Measurements from ENCODE around the gene THSD4. TPM values are rescaled to one million over a fixed set of nuclear protein-coding genes. Genes with fewer than 3 reads are reported as not detected.

The THSD4 gene
- total RNA-seq, 1 experiment from 2014 or later: 29.3 TPM

DNA sequence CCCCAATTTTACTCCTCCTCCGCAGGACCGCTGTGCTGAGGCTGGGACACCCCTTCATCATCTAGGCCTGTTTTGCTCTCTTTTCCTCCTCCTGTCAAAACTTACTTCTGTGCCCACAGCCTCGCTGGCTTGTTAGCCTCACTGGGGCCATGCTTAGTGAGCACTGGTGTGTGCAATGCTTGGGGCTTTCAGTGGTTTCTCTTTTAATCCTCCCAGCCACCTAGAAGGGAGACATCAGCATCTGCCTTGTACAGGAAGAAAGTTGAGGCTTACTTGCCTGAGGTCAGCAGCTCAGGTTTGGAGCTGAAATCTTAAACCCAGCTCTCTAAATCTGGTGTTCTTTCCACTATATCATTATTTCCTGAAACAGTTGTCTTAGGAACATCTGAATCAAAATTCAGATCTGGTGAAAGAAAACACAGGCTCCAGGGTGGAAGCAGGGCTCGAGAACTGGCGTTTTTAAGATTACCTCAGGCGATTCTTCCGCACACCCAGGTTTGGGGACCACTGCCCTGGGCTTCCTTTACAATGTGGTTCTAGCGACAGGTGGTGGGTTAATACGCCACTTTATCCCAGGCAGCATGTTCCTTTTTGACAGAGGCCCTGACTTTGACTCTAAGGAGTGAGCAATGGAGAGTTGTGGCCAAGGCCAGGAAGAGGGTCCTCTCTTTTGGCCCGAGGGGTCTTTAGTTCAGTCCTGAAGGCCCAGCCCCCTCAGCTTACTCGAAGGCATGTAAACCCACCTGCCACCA, 3.8 kb downstream of the THSD4 start:
- Histone ChIP-seq H3K36me3 (ENCODE audit: low read depth) (peaks cover 8% of the 10 kb centered on the region), H3F3A (ENCODE audit: insufficient read depth, low read depth) (peaks cover 11% of the 10 kb centered on the region), H3K27me3 (ENCODE audit: insufficient read depth, low read depth) (no peaks in the 10 kb centered on the region), H4K20me1 (ENCODE audit: insufficient read depth) (no peaks in the 10 kb centered on the region), H3K9me3 (ENCODE audit: insufficient read depth, low read depth) (no peaks in the 10 kb centered on the region), H3K9me2 (ENCODE audit: insufficient read depth) (no peaks in the 10 kb centered on the region), H3K27ac (no peak overlapping the region), H3K4me2 (no peak overlapping the region), H2AFZ (no peak overlapping the region), H3K4me3 (no peak overlapping the region), H3K4me1 (replicated peaks; ENCODE audit: insufficient read depth) (peaks cover 20% of the 10 kb centered on the region), H3K79me2 (ENCODE audit: low read depth) (peaks cover 75% of the 10 kb centered on the region)
- no TSS peak for BruUV-seq (replicated peaks)
- POLR2A ChIA-PET (ENCODE audit: unreplicated experiment): no interaction called here
- intact Hi-C loops (cut with micrococcal nuclease; ENCODE audit: unreplicated experiment): loop anchor here (5.0 kb wide), 1 partner anchor 218 kb away; no protein-coding TSS in a partner anchor
- CTCF ChIA-PET: no interaction called here
- TF ChIP-seq EZH2 (IDR thresholded peaks at IDR 0.05; ENCODE audit: low read depth): no peak
- TF ChIP-seq, protein P1, sequence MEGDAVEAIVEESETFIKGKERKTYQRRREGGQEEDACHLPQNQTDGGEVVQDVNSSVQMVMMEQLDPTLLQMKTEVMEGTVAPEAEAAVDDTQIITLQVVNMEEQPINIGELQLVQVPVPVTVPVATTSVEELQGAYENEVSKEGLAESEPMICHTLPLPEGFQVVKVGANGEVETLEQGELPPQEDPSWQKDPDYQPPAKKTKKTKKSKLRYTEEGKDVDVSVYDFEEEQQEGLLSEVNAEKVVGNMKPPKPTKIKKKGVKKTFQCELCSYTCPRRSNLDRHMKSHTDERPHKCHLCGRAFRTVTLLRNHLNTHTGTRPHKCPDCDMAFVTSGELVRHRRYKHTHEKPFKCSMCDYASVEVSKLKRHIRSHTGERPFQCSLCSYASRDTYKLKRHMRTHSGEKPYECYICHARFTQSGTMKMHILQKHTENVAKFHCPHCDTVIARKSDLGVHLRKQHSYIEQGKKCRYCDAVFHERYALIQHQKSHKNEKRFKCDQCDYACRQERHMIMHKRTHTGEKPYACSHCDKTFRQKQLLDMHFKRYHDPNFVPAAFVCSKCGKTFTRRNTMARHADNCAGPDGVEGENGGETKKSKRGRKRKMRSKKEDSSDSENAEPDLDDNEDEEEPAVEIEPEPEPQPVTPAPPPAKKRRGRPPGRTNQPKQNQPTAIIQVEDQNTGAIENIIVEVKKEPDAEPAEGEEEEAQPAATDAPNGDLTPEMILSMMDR (conservative IDR thresholded peaks at IDR 0.05): no peak
- DNase-seq: no peak

GRCh38 chr15:71120428-71120944, 5.2 kb downstream of the THSD4 start:
- intact Hi-C loops (cut with micrococcal nuclease; ENCODE audit: unreplicated experiment): no loop called here
- Histone ChIP-seq H3K4me3 (no peak overlapping the region), H2AFZ (no peak overlapping the region), H3K27me3 (ENCODE audit: insufficient read depth, low read depth) (no peaks in the 10 kb centered on the region), H3K9me3 (ENCODE audit: insufficient read depth, low read depth) (no peaks in the 10 kb centered on the region), H4K20me1 (ENCODE audit: insufficient read depth) (no peaks in the 10 kb centered on the region), H3K27ac (no peak overlapping the region), H3K36me3 (ENCODE audit: low read depth) (peaks cover 8% of the 10 kb centered on the region), H3K9me2 (ENCODE audit: insufficient read depth) (no peaks in the 10 kb centered on the region), H3F3A (ENCODE audit: insufficient read depth, low read depth) (no peaks in the 10 kb centered on the region), H3K4me1 (replicated peaks; ENCODE audit: insufficient read depth) (peaks cover 12% of the 10 kb centered on the region), H3K79me2 (ENCODE audit: low read depth) (peaks cover 87% of the 10 kb centered on the region), H3K4me2 (no peak overlapping the region)
- DNase-seq: no peak
- ChIA-PET CTCF (interaction anchor here (0.6 kb wide), 1 partner anchor 9 kb away, joined by 3 read pairs; no protein-coding TSS in a partner anchor), POLR2A (ENCODE audit: unreplicated experiment) (no interaction called here)
- TF ChIP-seq EZH2 (IDR thresholded peaks at IDR 0.05; ENCODE audit: low read depth): no peak
- TF ChIP-seq, protein P1 (conservative IDR thresholded peaks at IDR 0.05): no peak
- BruUV-seq (replicated peaks): no TSS peak

DNA sequence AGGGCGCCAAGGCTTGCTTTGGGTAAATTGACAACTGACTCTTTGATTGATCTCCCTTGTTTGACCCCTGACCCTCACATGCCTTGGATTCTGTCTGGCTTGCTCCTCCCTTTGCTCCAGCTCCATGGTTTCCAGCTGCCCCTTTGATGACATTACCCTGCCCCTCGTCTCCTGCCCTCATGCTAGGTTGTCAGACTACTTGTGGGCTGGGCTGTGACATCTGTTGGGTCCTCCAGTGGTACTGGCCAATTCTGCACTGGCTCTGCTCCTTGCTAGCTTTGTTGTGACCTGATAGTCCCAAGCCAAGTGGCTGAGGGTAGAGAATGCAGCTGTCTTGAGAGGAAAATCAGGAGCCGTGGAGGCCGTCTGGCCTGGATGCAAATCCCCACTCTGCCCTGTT, 6.2 kb downstream of the THSD4 start:
- Histone ChIP-seq H3K27ac (no peak overlapping the region), H3F3A (ENCODE audit: insufficient read depth, low read depth) (no peaks in the 10 kb centered on the region), H3K9me2 (ENCODE audit: insufficient read depth) (no peaks in the 10 kb centered on the region), H3K9me3 (ENCODE audit: insufficient read depth, low read depth) (no peaks in the 10 kb centered on the region), H3K27me3 (ENCODE audit: insufficient read depth, low read depth) (no peaks in the 10 kb centered on the region), H3K4me1 (replicated peaks; ENCODE audit: insufficient read depth) (peaks cover 12% of the 10 kb centered on the region), H2AFZ (no peak overlapping the region), H3K4me2 (no peak overlapping the region), H4K20me1 (ENCODE audit: insufficient read depth) (no peaks in the 10 kb centered on the region), H3K4me3 (no peak overlapping the region), H3K79me2 (ENCODE audit: low read depth) (peaks cover 87% of the 10 kb centered on the region), H3K36me3 (ENCODE audit: low read depth) (peaks cover 8% of the 10 kb centered on the region)
- ChIA-PET CTCF (no interaction called here), POLR2A (ENCODE audit: unreplicated experiment) (no interaction called here)
- BruUV-seq (replicated peaks): no TSS peak
- TF ChIP-seq EZH2 (IDR thresholded peaks at IDR 0.05; ENCODE audit: low read depth): no peak
- TF ChIP-seq, protein P1 (conservative IDR thresholded peaks at IDR 0.05): no peak
- no peak for DNase-seq
- intact Hi-C loops (cut with micrococcal nuclease; ENCODE audit: unreplicated experiment): no loop called here
